CD14-positive monocyte (primary cell): ENCODE measurements around the gene RYR2. TPM values are rescaled to one million over a fixed set of nuclear protein-coding genes. Genes with fewer than 3 reads are reported as not detected.

Experiments
- DNase-seq, 3 donors: peaks; one replicate each; pipeline ENCODE4 v3.0.0-alpha.2; 2011 to 2022
- H2AFZ ChIP-seq: 2 replicates; pipeline ENCODE4 v1.6.0; 2012; ENCODE audit warnings: mild to moderate bottlenecking, low read depth, low read length, inconsistent platforms; ENCODE audit not compliant: insufficient read depth, poor library complexity, severe bottlenecking
- H3K27ac ChIP-seq, 2 donors: 1 replicate in 1 of 2; 2 replicates in 1 of 2; pipeline ENCODE4 v1.5.1; 2012 to 2013; ENCODE audit warnings: low read length in 2 of 2, control low read depth in 1 of 2, inconsistent platforms in 1 of 2, low read depth in 1 of 2, mild to moderate bottlenecking in 1 of 2
- H3K27me3 ChIP-seq, 2 donors: one replicate each; pipeline versions ENCODE4 v1.6.0 to v1.6.1; 2011 to 2013; ENCODE audit warnings: low read length in 2 of 2; ENCODE audit not compliant: control insufficient read depth in 2 of 2, insufficient read depth in 2 of 2
- H3K36me3 ChIP-seq, 2 donors: replicated peaks in 1 of 2; 1 replicate in 1 of 2; 2 replicates in 1 of 2; pipeline versions ENCODE4 v1.5.1 to v1.6.1; 2012 to 2013; ENCODE audit warnings: low read length in 2 of 2, control low read depth in 1 of 2, inconsistent platforms in 1 of 2, mild to moderate bottlenecking in 1 of 2; ENCODE audit not compliant: insufficient read depth in 2 of 2, control insufficient read depth in 1 of 2
- H3K4me1 ChIP-seq, 2 donors: 1 replicate in 1 of 2; 2 replicates in 1 of 2; pipeline versions ENCODE4 v1.5.1 to v1.6.1; 2012 to 2013; ENCODE audit warnings: low read length in 2 of 2, control low read depth in 1 of 2, inconsistent platforms in 1 of 2, mild to moderate bottlenecking in 1 of 2, moderate library complexity in 1 of 2; ENCODE audit not compliant: insufficient read depth in 2 of 2, control insufficient read depth in 1 of 2
- H3K4me2 ChIP-seq: replicated peaks from 2 replicates; pipeline ENCODE3; 2012; ENCODE audit warnings: low read length, moderate library complexity, mild to moderate bottlenecking; ENCODE audit not compliant: poor library complexity, severe bottlenecking; ENCODE audit errors: extremely low read depth
- H3K4me3 ChIP-seq, 3 experiments: fragments of 200-600 bp in 1 of 3; sonication (generic) in 1 of 3; replicated peaks in 1 of 3; 1 replicate in 2 of 3; 2 replicates in 1 of 3; pipeline ENCODE4 v1.5.1; 2011 to 2013; ENCODE audit warnings: low read length in 3 of 3, mild to moderate bottlenecking in 3 of 3, control low read depth in 2 of 3, low read depth in 2 of 3, inconsistent platforms in 1 of 3, moderate library complexity in 1 of 3
- H3K79me2 ChIP-seq: 2 replicates; pipeline ENCODE4 v1.6.0; 2012; ENCODE audit warnings: mild to moderate bottlenecking, control low read depth, inconsistent platforms, low read length, moderate library complexity; ENCODE audit not compliant: insufficient read depth
- H3K9ac ChIP-seq: 2 replicates; pipeline ENCODE4 v1.6.0; 2017; ENCODE audit warnings: low read length, mild to moderate bottlenecking; ENCODE audit not compliant: insufficient read depth, poor library complexity, severe bottlenecking
- H3K9me3 ChIP-seq, 2 donors: replicated peaks in 1 of 2; 1 replicate in 1 of 2; 2 replicates in 1 of 2; pipeline versions ENCODE4 v1.5.1 to v1.6.1; 2012 to 2013; ENCODE audit warnings: low read length in 2 of 2, control low read depth in 1 of 2; ENCODE audit not compliant: control insufficient read depth in 1 of 2, insufficient read depth in 1 of 2
- H4K20me1 ChIP-seq: 2 replicates; pipeline ENCODE4 v1.6.0; 2012; ENCODE audit warnings: mild to moderate bottlenecking, low read length, control low read depth, moderate library complexity; ENCODE audit not compliant: insufficient read depth
- H3K27ac Mint-ChIP-seq, 7 donors: one replicate each; pipeline ENCODE4 v1.8.0; 2020; ENCODE audit warnings: mild to moderate bottlenecking in 7 of 7, mixed read lengths in 7 of 7, moderate library complexity in 6 of 7, inconsistent platforms in 2 of 7
- H3K27me3 Mint-ChIP-seq, 3 donors: one replicate each; pipeline ENCODE4 v1.8.0; 2021 to 2022; ENCODE audit warnings: low read depth in 3 of 3, mild to moderate bottlenecking in 3 of 3, mixed read lengths in 3 of 3, moderate library complexity in 3 of 3, inconsistent platforms in 1 of 3
- H3K36me3 Mint-ChIP-seq, 2 donors: one replicate each; pipeline ENCODE4 v1.8.0; 2020; ENCODE audit warnings: mixed read lengths in 2 of 2, inconsistent platforms in 1 of 2, mild to moderate bottlenecking in 1 of 2
- H3K4me1 Mint-ChIP-seq: one replicate; pipeline ENCODE4 v1.8.0; 2020; ENCODE audit warnings: mild to moderate bottlenecking, mixed read lengths
- H3K4me3 Mint-ChIP-seq, 2 donors: one replicate each; pipeline ENCODE4 v1.8.0; 2020; ENCODE audit warnings: mild to moderate bottlenecking in 2 of 2, mixed read lengths in 2 of 2, moderate library complexity in 1 of 2
- H3K9me3 Mint-ChIP-seq, 7 donors: one replicate each; pipeline ENCODE4 v1.8.0; 2020 to 2022; ENCODE audit warnings: mixed read lengths in 7 of 7, mild to moderate bottlenecking in 6 of 7, moderate library complexity in 6 of 7, inconsistent platforms in 2 of 7
- WGBS: methylation state at CpG from one replicate; pipeline ENCODE4 v1.1.5; 2013; ENCODE audit warnings: missing lambda C conversion rate; ENCODE audit not compliant: insufficient coverage; 5-methylcytosine and 5-hydroxymethylcytosine counted together
- intact Hi-C, 2 donors: fragments of 100-400 bp; cut with micrococcal nuclease; formaldehyde crosslinking; loops; one replicate each; pipeline versions ENCODE4 v1.15.0 to v1.15.1; 2023
- polyA plus RNA-seq, 3 donors: library from polyadenylated mRNA; depleted of rRNA in 1 of 3; unstranded in 2 of 3; stranded (reverse) in 1 of 3; fragments of 300-500 nt in 2 of 3; fragments of >200 nt in 1 of 3; fragmentation: Illumina TruSeq in 2 of 3; gene quantifications; 1 replicate in 2 of 3; 2 replicates in 1 of 3; pipeline ENCODE4 v1.2.3, GENCODE V29; 2012 to 2021
- TF ChIP-seq, protein P1 (sequence below): fragments of 200-600 bp; IDR thresholded peaks from one replicate; pipeline ENCODE4 v1.8.0; 2022; ENCODE audit warnings: antibody characterized with exemption, mild to moderate bottlenecking

Gene RYR2
- polyA plus RNA-seq, 3 donors: not detected

DNA sequence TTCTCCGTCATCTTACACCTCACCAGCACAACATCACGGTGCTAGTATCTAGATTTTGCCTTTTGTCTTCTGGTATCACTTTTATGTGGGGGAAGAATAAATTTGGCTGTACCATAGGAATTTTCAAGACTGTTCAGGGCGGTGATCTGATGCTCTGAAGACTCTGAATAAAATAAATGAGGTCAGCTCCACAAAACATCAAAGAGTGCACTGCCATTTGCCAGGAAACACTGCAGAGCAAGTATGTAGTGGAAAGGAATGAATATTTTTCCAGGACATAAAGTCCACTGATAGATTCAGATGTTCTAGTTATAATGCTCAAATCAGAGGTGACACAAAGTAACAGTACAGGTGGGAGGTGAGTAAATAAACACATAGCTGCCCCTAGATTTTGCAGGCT is 792.5 kb downstream of the RYR2 start:
- Histone ChIP-seq H3K4me1 (no peaks in the 10 kb centered on the region), H3K27ac (no peak overlapping the region), H3K4me2 (no peak overlapping the region), H2AFZ (no peak overlapping the region), H3K36me3 (no peaks in the 10 kb centered on the region), H3K4me3 (no peak overlapping the region), H3K9ac (no peak overlapping the region), H4K20me1 (no peaks in the 10 kb centered on the region), H3K9me3 (peaks cover 0 to 12% of the 10 kb centered on the region in 2 donors), H3K27me3 (no peaks in the 10 kb centered on the region), H3K79me2 (no peaks in the 10 kb centered on the region)
- no CpG with 5 or more reads among the region's 3 CpGs for WGBS
- Mint-ChIP-seq H3K4me1 (no peaks in the 10 kb centered on the region), H3K27me3 (peaks cover 0 to 1% (median 0%) of the 10 kb centered on the region in 3 donors), H3K36me3 (no peaks in the 10 kb centered on the region), H3K27ac (no peak overlapping the region), H3K9me3 (peaks cover 3 to 8% (median 4%) of the 10 kb centered on the region in 7 donors), H3K4me3 (no peak overlapping the region)
- intact Hi-C loops: no loop called here
- TF ChIP-seq, protein P1, sequence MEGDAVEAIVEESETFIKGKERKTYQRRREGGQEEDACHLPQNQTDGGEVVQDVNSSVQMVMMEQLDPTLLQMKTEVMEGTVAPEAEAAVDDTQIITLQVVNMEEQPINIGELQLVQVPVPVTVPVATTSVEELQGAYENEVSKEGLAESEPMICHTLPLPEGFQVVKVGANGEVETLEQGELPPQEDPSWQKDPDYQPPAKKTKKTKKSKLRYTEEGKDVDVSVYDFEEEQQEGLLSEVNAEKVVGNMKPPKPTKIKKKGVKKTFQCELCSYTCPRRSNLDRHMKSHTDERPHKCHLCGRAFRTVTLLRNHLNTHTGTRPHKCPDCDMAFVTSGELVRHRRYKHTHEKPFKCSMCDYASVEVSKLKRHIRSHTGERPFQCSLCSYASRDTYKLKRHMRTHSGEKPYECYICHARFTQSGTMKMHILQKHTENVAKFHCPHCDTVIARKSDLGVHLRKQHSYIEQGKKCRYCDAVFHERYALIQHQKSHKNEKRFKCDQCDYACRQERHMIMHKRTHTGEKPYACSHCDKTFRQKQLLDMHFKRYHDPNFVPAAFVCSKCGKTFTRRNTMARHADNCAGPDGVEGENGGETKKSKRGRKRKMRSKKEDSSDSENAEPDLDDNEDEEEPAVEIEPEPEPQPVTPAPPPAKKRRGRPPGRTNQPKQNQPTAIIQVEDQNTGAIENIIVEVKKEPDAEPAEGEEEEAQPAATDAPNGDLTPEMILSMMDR: no peak
- no peak for DNase-seq

DNA sequence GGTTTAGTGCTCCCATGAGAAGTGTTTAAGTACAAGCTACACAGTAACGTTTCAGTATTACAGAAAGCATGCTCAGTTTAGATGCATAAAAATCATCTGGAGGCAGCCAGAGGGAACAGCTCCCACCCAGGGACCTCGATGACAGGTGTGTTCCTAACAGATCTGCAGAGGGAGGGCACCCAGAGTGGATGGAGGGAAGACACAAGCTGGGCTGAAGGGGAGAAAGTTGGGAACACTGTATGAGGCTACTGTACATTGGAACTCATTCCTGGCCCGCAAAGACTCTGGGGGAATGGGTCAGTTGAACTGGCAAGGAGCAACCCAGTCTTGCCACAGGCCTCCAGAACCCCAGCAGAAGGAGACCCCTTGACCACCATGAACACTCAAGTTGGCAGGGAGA is 796.3 kb downstream of the RYR2 start:
- H3K9me3 ChIP-seq: peaks cover 0 to 14% of the 10 kb centered on the region in 2 donors
- Mint-ChIP-seq H3K36me3 (no peaks in the 10 kb centered on the region), H3K27me3 (no peaks in the 10 kb centered on the region), H3K27ac (no peak overlapping the region), H3K4me3 (no peak overlapping the region), H3K9me3 (peaks cover 3 to 12% (median 9%) of the 10 kb centered on the region in 7 donors), H3K4me1 (no peaks in the 10 kb centered on the region)
- no peak overlapping the region for H3K4me2 ChIP-seq
- no peak overlapping the region for H3K9ac ChIP-seq
- H4K20me1 ChIP-seq: no peaks in the 10 kb centered on the region
- H3K27me3 ChIP-seq: no peaks in the 10 kb centered on the region
- TF ChIP-seq, protein P1: no peak
- no peaks in the 10 kb centered on the region for H3K36me3 ChIP-seq
- no peak overlapping the region for H2AFZ ChIP-seq
- DNase-seq: no peak
- H3K4me1 ChIP-seq: no peaks in the 10 kb centered on the region
- H3K4me3 ChIP-seq: no peak overlapping the region
- WGBS: 83% methylated on average over 2 of the region's 3 CpGs
- intact Hi-C loops: no loop called here
- no peak overlapping the region for H3K27ac ChIP-seq
- no peaks in the 10 kb centered on the region for H3K79me2 ChIP-seq
